Activated T-helper 17 cell treated with anti-CD3 and anti-CD28 coated beads, Interleukin-2, amount 50 U/mL, for 72 hours (primary cell): ENCODE data around the gene TP53I3. TPM values are rescaled to one million over a fixed set of nuclear protein-coding genes. Genes with fewer than 3 reads are reported as not detected.

Experiments used
- ATAC-seq: fragments of 150-1000 bp; cut with Tn5 transposase; replicated peaks from 2 replicates; pipeline ENCODE4 v1.10.0; 2021; ENCODE audit warnings: mild to moderate bottlenecking, moderate library complexity
- H3K27ac Mint-ChIP-seq: one replicate; pipeline ENCODE4 v1.8.0; 2022; ENCODE audit warnings: mixed read lengths
- H3K27me3 Mint-ChIP-seq: one replicate; pipeline ENCODE4 v1.8.0; 2022; ENCODE audit warnings: mixed read lengths
- H3K36me3 Mint-ChIP-seq: one replicate; pipeline ENCODE4 v1.8.0; 2022; ENCODE audit warnings: low read depth, mild to moderate bottlenecking, mixed read lengths
- H3K4me1 Mint-ChIP-seq: one replicate; pipeline ENCODE4 v1.8.0; 2022; ENCODE audit warnings: mixed read lengths
- H3K4me3 Mint-ChIP-seq: one replicate; pipeline ENCODE4 v1.8.0; 2022; ENCODE audit warnings: mild to moderate bottlenecking, mixed read lengths
- H3K9me3 Mint-ChIP-seq: one replicate; pipeline ENCODE4 v1.8.0; 2022; ENCODE audit warnings: mixed read lengths
- total RNA-seq, 2 donors: library from RNA; stranded (reverse); gene quantifications; one replicate each; pipeline ENCODE4 v1.2.3, GENCODE V29; 2022

Gene TP53I3
- total RNA-seq, 2 donors from 2014 or later: 2.7 to 3.0 TPM

DNA sequence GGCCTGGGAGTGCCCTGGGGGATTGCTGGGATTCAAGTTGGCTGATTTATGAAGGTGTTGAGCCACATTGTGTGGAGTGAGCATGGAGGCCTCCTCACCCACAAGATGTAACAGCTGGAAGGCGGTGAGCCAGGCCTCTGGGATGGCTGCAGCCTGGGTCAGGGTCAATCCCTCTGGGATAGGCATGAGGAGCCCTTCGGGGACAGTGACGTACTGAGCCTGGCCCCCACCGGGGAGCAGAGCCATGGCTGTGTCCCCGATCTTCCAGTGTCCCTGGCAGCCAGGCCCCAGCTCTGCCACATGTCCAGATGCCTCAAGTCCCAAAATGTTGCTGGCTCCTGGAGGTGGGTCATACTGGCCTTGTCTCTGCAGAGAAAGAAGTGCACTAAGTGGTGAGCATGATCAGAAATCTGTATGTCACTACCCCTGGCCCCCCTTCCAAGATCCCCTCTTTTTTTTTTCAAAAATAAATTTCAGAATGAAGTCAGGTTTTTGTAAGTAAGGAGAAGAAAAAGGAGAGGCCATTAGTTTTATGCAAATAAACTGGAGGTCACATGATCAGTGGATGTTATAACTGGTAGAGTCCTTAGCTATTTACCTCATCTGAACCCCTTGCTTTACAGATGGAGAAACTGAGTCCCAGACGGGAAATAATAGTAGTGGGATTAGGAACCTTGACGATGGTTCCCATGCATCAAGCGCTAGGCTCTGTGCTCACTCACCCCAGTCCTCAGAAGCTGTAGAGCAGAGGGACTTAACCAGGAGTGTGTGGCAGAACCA lies 1.7 kb downstream of the TP53I3 start:
- Mint-ChIP-seq H3K27ac (no peak overlapping the region), H3K27me3 (no peaks in the 10 kb centered on the region), H3K36me3 (peaks cover 15% of the 10 kb centered on the region), H3K9me3 (no peaks in the 10 kb centered on the region), H3K4me3 (peak overlapping the region; percentile 86), H3K4me1 (no peaks in the 10 kb centered on the region)
- no peak for ATAC-seq

DNA sequence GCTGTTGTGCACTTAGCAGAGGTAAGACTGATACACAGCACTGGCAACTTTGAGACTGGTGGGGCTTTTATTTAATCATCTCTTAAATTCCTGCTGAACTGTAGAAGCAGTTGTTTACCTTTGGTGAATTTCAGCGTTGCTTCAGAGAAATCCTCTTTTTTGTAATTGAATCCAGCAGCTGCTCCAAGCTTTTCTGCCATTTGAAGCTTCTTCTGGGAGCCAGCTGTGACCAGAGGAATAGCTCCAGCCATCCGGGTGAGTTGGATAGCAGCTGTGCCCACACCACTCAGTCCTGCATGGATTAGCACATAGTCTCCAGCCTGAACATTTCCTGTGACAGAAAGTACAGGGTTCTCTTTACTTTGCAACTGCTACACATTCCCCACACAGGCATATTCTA lies 3.9 kb downstream of the TP53I3 start:
- Mint-ChIP-seq H3K36me3 (peaks cover 15% of the 10 kb centered on the region), H3K4me3 (no peak overlapping the region), H3K9me3 (no peaks in the 10 kb centered on the region), H3K4me1 (no peaks in the 10 kb centered on the region), H3K27me3 (no peaks in the 10 kb centered on the region), H3K27ac (no peak overlapping the region)
- ATAC-seq: no peak

DNA sequence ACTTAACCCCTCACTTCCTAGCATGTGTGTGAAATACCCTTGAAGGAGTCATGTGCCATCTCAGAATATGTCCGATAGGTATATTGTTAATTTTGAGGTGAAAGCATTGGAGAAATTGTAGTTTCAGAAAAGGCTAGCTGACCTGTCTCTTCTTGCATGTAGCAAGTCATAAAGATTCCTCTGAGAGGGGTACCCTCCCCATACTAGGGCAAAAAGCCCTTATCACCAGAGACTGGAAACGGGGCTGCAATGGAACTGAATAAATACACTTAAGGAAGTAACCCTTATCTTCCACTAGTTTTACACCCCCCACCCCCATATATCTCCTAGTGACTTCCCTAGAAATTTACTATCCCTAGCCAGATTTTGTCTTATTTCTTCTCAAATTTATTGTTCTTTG lies 6.8 kb downstream of the TP53I3 start:
- Mint-ChIP-seq H3K4me1 (peaks cover 19% of the 10 kb centered on the region), H3K36me3 (peaks cover 43% of the 10 kb centered on the region), H3K27ac (peak overlapping the region; percentile 83), H3K4me3 (peak overlapping the region; percentile 86), H3K9me3 (no peaks in the 10 kb centered on the region), H3K27me3 (no peaks in the 10 kb centered on the region)
- no peak for ATAC-seq

DNA sequence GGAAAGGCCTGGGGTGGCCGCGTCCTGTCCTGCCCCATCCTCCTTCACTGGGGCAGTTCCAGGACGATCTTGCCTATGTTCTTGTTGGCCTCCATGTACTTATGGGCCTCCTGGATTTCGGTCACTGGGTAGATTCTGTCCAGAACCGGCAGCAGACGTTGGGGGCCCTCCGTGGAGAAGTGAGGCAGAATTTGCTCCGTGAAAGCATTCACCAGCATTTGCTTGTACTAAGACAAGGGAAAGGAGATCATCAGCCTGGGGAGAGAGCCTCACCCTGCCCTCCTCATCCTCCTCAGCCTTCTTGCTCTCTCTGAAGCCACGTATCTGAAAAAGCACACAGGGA lies 7.1 kb downstream of the TP53I3 start:
- Mint-ChIP-seq H3K4me1 (peaks cover 22% of the 10 kb centered on the region), H3K27me3 (no peaks in the 10 kb centered on the region), H3K36me3 (peaks cover 47% of the 10 kb centered on the region), H3K9me3 (no peaks in the 10 kb centered on the region), H3K27ac (peak overlapping the region; percentile 83), H3K4me3 (peak overlapping the region; percentile 86)
- no peak for ATAC-seq

DNA sequence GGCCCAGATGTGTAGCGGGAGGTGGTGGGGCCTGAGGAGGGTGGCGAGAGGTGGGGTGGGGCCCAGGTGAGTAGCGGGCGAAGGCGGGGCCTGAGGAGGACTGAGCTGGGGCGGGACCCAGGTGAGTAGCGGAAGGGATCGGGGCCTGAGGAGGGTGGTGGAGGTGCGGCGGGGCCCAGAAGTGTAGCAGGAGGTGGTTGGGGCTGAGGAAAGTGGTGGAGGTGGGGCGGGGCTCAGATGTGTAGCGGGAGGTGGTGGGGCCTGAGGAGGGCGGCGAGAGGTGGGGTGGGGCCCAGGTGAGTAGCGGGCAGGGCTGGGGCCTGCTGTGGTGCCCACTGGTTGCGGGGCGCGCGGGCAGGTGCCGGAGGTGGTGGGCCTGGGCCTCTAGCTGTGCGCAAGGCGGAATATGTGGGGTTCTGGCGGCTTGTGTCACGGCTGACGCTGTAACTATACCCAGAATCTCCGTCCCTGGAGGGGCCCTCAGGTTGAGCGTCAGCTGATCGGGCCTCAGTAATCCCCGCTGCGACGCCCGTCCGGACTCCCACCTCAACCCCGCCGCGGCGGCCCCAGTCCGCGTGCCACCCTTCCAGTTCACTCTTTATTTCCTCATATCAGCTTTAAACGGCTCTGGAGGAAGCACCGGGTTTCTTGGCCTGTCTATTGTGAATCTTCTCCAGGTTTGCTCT lies 7.6 kb downstream of the TP53I3 start:
- Mint-ChIP-seq H3K4me1 (peaks cover 28% of the 10 kb centered on the region), H3K27ac (peak overlapping the region; percentile 83), H3K36me3 (peaks cover 47% of the 10 kb centered on the region), H3K27me3 (no peaks in the 10 kb centered on the region), H3K4me3 (peak overlapping the region; percentile 86), H3K9me3 (no peaks in the 10 kb centered on the region)
- ATAC-seq: peak; percentile 28

DNA sequence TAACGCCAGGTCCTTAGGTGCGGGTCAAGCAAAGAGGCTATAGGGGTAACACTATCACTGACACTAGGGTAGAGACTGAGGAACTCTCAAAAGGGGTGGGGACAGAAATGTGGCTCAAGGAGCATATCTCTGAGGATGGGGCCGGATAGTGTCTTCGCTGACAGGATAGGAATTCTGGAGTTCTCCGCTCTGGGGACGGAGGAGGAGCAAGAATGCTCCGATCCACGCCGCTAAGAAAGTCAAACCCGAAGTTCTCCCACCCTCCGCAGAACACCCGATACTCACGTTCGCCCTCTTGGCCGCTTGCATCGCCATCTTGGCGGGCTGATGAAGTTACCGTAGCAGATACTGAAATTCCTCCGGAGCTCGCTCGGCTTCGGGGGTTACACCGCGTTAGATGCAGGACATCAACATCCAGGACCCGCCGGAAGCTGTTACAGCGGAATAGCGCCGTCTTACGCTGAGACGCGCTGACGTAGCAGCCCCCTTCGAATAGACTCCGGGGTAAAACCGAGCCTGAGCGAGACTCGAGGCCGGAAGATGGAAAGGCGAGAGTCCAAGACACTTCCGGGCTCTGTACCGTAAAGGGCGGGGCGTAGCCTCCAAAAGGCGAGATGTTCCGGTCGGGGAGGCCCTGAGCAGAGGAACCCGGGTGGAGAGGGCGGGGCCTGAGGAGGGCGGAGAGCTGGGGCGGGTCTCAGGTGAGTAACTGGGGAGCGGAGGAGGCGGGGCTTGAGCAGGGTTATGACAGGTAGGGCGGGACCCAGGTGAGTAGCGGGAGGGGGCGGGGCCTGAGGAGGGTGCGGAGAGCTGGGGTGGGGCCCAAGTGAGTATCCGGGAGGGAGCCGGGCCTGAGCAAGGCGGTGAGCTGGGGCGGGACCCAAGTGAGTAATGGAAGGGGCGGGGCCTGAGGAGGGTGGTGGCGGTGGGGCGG lies 8.5 kb downstream of the TP53I3 start, which contains the start of gene SF3B6:
Gene SF3B6 (minus strand): TSS at position 412 of the 934 bp plus-strand sequence. CDS start 97 bp downstream, at position 315.
- Mint-ChIP-seq H3K9me3 (no peaks in the 10 kb centered on the region), H3K4me3 (peak within 1 kb of the TSS; percentile 86), H3K4me1 (peaks cover 28% of the 10 kb centered on the region), H3K27ac (peak within 1 kb of the TSS; percentile 83), H3K36me3 (peaks cover 47% of the 10 kb centered on the region), H3K27me3 (no peaks in the 10 kb centered on the region)
- ATAC-seq: peak; percentile 92

DNA sequence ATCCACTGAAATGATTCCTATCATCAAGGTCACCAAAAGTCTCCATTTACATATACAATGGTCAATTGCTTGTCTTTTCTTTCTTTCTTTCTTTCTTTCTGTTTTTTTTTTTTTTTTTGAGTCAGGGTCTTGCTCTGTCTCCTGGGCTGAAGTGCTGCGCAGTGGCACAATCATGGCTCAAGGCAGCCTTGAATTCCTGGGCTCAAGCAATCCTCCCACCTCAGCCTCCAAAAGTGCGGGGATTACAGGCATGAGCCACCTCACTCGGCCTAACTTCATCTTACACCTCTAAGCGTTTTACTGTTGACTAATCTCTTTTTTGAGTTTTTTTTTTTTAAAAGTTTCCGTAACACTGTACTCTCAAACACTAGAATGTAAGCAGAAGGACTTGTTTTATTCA lies 9.4 kb downstream of the TP53I3 start:
- Mint-ChIP-seq H3K4me1 (peaks cover 28% of the 10 kb centered on the region), H3K36me3 (peaks cover 50% of the 10 kb centered on the region), H3K9me3 (no peaks in the 10 kb centered on the region), H3K27me3 (no peaks in the 10 kb centered on the region), H3K27ac (peak overlapping the region; percentile 83), H3K4me3 (peak overlapping the region; percentile 86)
- no peak for ATAC-seq

DNA sequence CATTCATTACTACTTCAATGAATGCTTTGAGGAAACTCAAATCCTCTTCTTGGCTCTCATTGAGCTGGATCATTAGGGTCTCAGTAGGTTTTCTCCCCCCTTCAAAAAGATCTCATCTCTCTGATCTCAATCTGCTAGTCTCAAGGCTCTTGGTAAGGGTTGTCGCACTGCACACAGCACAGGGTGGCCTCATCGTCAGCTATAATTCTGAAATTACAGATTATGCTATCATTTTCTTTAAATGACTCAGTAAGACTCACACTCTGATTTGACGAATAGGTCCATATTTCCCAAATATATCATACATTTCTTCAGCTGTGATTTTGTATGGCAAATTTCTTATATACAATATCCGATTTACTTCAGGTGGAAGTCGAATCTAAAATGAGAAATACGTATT lies 10.8 kb downstream of the TP53I3 start:
- H3K4me1 Mint-ChIP-seq: peaks cover 28% of the 10 kb centered on the region
- no peaks in the 10 kb centered on the region for H3K27me3 Mint-ChIP-seq
- H3K4me3 Mint-ChIP-seq: peak overlapping the region; percentile 86
- H3K27ac Mint-ChIP-seq: peak overlapping the region; percentile 83
- peaks cover 64% of the 10 kb centered on the region for H3K36me3 Mint-ChIP-seq
- ATAC-seq: no peak
- H3K9me3 Mint-ChIP-seq: no peaks in the 10 kb centered on the region

DNA sequence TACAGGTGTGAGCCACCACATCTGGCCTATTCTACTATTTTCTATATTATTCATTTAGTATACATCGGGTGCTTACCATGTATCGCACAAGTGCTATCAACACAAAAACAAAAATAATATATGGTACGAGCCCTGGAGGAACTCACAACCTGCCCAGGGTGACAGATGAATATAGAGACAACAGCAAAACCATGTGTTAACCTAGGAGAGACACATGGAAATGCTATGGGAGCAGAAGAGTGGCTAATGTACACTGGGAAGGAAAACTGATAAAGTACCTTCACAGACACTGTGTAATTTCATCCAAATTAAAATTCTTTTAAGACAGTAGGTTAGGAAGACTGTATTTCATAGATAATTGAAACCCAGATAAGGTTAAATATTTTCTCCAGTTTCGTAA lies 12.4 kb downstream of the TP53I3 start:
- H3K36me3 Mint-ChIP-seq: peaks cover 80% of the 10 kb centered on the region
- ATAC-seq: no peak
- H3K27me3 Mint-ChIP-seq: no peaks in the 10 kb centered on the region
- H3K27ac Mint-ChIP-seq: no peak overlapping the region
- H3K4me1 Mint-ChIP-seq: peaks cover 28% of the 10 kb centered on the region
- no peak overlapping the region for H3K4me3 Mint-ChIP-seq
- H3K9me3 Mint-ChIP-seq: no peaks in the 10 kb centered on the region

DNA sequence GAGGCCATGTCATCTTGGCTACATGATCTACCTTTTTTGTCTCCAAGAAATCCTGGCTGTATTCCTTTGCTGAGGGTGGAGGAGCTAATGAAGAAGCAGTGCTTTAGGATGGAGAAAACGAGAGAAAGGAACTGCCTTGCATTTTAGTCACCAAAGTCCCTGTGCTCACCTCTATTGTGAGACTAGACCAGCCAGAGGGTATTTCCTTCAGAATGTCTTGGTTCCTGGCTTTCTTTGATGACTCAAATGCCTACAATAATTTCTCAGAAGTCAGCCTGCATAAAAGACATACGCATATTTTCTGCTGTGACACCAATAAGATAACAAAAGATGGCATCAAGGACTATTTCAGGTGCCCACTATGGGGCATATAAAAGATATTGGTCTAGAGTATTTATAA lies 19.3 kb downstream of the TP53I3 start:
- Mint-ChIP-seq H3K9me3 (no peaks in the 10 kb centered on the region), H3K4me3 (no peak overlapping the region), H3K4me1 (peaks cover 3% of the 10 kb centered on the region), H3K36me3 (peaks cover 40% of the 10 kb centered on the region), H3K27ac (no peak overlapping the region), H3K27me3 (no peaks in the 10 kb centered on the region)
- peak; percentile 81 for ATAC-seq

DNA sequence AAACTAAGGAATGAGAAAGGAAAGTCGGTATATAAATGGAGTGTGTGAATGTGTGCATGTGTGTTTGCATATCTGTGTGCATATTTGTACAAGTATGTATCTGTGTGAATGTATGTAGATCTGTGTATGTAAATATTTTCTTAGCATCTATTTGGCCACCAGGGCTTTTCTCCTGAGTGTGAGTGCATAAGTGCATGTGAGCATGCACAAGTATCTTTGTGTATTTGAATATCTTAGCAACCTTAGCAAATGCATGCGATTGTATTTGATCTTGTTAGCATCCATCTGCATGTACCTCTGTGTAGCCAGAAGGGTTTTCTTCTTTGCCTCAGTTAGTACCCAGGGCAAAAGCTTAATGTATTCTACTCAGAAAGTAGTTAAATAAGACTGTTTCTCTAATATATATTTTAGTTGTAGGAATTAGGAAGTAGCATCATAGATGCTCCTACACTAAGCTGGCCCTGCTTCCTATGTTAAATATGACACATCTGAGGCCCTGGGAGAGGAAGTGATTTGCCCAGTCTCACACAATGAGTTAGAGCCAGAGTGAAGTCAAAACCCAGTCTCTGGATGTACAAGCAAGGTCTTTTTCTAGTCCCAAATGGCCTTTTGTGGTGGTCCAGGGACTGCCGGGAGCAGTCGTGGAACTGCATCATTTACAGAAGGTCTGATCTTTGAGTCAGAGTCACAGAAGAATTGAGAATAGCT lies 25.9 kb downstream of the TP53I3 start:
- Mint-ChIP-seq H3K9me3 (no peaks in the 10 kb centered on the region), H3K4me1 (peaks cover 3% of the 10 kb centered on the region), H3K27ac (no peak overlapping the region), H3K4me3 (no peak overlapping the region), H3K27me3 (no peaks in the 10 kb centered on the region), H3K36me3 (no peaks in the 10 kb centered on the region)
- ATAC-seq: no peak

DNA sequence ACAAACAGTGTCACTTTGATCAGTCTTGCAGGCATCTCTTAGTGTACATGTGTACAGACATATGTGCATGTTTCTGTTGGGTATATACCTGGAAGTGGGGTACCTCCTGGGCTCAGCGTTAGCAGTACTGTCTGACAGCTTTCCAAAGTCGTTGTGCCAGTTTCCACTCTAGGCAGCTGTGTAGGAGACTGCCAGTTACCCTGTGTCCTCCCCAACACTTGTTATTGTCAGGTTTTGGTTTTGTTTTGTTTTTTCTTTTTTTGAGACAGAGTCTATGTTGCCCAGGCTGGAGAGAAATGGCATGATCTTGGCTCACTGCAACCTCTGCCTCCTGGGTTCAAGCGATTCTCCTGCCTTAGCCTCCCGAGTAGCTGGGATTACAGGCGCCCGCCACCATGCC lies 28.9 kb downstream of the TP53I3 start:
- no peaks in the 10 kb centered on the region for H3K27me3 Mint-ChIP-seq
- H3K27ac Mint-ChIP-seq: no peak overlapping the region
- peaks cover 3% of the 10 kb centered on the region for H3K4me1 Mint-ChIP-seq
- ATAC-seq: no peak
- H3K9me3 Mint-ChIP-seq: no peaks in the 10 kb centered on the region
- no peak overlapping the region for H3K4me3 Mint-ChIP-seq
- no peaks in the 10 kb centered on the region for H3K36me3 Mint-ChIP-seq

DNA sequence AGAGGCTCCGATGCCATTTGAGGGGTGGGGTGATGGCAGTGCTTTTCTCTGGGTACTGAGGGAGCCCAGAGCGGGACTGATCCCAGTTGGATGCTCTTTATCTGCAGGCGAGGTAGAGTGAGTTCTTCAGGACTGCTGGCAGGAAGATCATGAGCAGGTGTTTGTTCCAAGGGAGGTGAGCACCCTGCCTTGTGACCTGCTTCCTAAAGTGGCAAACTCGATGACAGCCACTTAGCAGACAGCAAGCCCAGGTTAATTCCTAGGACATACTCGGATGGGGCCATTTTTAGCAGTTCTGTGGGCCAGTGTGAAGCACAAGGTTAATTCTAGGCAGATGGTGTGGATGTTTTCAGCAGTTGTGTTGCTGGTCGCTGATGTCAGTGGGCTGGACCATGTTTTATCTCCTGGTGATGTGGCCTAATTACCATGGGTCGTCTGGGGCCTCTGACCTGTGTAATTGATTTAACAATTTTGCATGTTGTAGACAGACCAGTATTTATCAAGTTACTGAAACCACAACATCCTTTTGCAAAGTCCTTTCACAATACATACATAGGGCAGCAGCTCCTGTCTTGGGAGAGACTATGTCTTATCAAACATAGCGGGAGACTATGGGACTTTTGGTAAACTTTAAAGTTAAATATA lies 30.1 kb downstream of the TP53I3 start:
- no peaks in the 10 kb centered on the region for H3K9me3 Mint-ChIP-seq
- H3K27ac Mint-ChIP-seq: no peak overlapping the region
- H3K36me3 Mint-ChIP-seq: no peaks in the 10 kb centered on the region
- H3K4me3 Mint-ChIP-seq: no peak overlapping the region
- H3K27me3 Mint-ChIP-seq: no peaks in the 10 kb centered on the region
- ATAC-seq: no peak
- no peaks in the 10 kb centered on the region for H3K4me1 Mint-ChIP-seq
